ENCODE measurements around the gene DDX60. TPM values are rescaled to one million over a fixed set of nuclear protein-coding genes. Genes with fewer than 3 reads are reported as not detected.
"Not testable (repeated sequence)": the region's sequence is repeated elsewhere in the genome, so short reads cannot be mapped to it uniquely, and the experiment has no call there.

Gene DDX60
- total RNA-seq, 1 experiment from 2014 or later, result 6.3 TPM

DNA sequence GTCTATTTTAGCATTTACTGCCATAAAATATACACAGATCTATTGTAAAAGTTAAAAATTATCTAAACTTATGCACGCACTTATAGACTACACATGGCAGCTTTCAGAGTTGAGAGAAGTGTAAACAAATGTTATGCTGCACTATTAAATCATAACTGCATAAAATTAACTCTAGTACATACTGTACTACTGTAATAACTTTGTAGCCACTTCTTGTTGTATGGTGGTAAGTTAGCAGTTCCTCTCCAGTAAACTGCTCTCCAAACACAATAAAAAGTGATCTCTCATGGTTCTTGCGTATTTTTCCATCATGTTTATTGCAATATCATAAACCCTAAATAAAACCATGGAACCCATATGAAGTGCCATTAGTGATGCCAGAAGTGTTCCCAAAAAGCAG is 9.6 kb downstream of the DDX60 start:
- H3K36me3 ChIP-seq (ENCODE audit: low read depth, low read length), result no peaks in the 10 kb centered on the region
- H3K27ac ChIP-seq (ENCODE audit: low read length), result no peak overlapping the region
- no peaks in the 10 kb centered on the region for H3K9me3 ChIP-seq (ENCODE audit: low read length)
- H3K27me3 ChIP-seq (ENCODE audit: low read length), result no peaks in the 10 kb centered on the region
- peaks cover 11% of the 10 kb centered on the region for H3K4me1 ChIP-seq (ENCODE audit: insufficient read depth, low read length)
- BruUV-seq (replicated peaks), result no TSS peak
- intact Hi-C loops (cut with micrococcal nuclease), result no loop called here
- no peaks in the 10 kb centered on the region for H3K79me2 ChIP-seq (ENCODE audit: low read length)
- no peak overlapping the region for H3K4me3 ChIP-seq (ENCODE audit: low read length)
- H3K9ac ChIP-seq (ENCODE audit: low read length), result no peak overlapping the region
- H3K4me2 ChIP-seq (ENCODE audit: low read length), result no peak overlapping the region
- H3K9me2 ChIP-seq (replicated peaks; ENCODE audit: low read length), result no peaks in the 10 kb centered on the region; the same call in 1 of the 2 replicates
- DNase-seq (no peak), ATAC-seq (no peak)
- CTCF ChIA-PET, result no interaction called here
- TF ChIP-seq EZH2 (IDR thresholded peaks at IDR 0.05; ENCODE audit: low read length, unreplicated experiment) (no peak), EZH2phosphoT487 (IDR thresholded peaks at IDR 0.05; ENCODE audit: borderline replicate concordance, low read length) (no peak)
- TF ChIP-seq, protein P1, sequence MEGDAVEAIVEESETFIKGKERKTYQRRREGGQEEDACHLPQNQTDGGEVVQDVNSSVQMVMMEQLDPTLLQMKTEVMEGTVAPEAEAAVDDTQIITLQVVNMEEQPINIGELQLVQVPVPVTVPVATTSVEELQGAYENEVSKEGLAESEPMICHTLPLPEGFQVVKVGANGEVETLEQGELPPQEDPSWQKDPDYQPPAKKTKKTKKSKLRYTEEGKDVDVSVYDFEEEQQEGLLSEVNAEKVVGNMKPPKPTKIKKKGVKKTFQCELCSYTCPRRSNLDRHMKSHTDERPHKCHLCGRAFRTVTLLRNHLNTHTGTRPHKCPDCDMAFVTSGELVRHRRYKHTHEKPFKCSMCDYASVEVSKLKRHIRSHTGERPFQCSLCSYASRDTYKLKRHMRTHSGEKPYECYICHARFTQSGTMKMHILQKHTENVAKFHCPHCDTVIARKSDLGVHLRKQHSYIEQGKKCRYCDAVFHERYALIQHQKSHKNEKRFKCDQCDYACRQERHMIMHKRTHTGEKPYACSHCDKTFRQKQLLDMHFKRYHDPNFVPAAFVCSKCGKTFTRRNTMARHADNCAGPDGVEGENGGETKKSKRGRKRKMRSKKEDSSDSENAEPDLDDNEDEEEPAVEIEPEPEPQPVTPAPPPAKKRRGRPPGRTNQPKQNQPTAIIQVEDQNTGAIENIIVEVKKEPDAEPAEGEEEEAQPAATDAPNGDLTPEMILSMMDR (conservative IDR thresholded peaks at IDR 0.05; ENCODE audit: low read depth, low read length), result no peak
- POLR2A ChIA-PET (ENCODE audit: unreplicated experiment), result no interaction called here
- H4K20me1 ChIP-seq (ENCODE audit: low read length), result no peaks in the 10 kb centered on the region
- no peaks in the 10 kb centered on the region for H3F3A ChIP-seq (ENCODE audit: low read length, unreplicated experiment)
- H2AFZ ChIP-seq (ENCODE audit: low read length), result no peak overlapping the region

DNA sequence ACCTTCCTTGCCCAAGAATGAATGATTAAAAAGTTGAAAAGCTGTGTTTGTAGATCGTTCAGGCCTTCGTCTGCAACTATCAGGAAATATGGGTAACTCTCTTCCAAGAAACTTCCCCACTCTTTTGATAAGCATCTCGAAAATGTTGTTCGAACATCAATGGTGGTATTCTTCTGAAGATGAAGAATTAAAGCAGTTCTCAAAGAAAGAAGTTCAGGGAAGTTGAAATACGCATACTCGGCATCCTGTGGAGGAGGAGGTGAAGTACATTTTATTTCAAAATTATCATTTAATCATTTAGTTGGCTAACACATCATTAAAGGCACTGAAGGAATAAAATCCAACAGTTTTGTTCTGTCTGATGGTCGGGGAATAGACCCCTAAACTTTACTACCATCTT is 12.1 kb downstream of the DDX60 start:
- H3F3A ChIP-seq (ENCODE audit: low read length, unreplicated experiment), result no peaks in the 10 kb centered on the region
- no peak overlapping the region for H3K4me2 ChIP-seq (ENCODE audit: low read length)
- no peaks in the 10 kb centered on the region for H3K27me3 ChIP-seq (ENCODE audit: low read length)
- H3K9ac ChIP-seq (ENCODE audit: low read length), result no peak overlapping the region
- no peak overlapping the region for H3K27ac ChIP-seq (ENCODE audit: low read length)
- H4K20me1 ChIP-seq (ENCODE audit: low read length), result no peaks in the 10 kb centered on the region
- DNase-seq (no peak), ATAC-seq (no peak)
- BruUV-seq (replicated peaks), result no TSS peak
- ChIA-PET CTCF (interaction anchor here (0.7 kb wide), 1 partner anchor 160 kb away, joined by 4 read pairs; no protein-coding TSS in a partner anchor), POLR2A (ENCODE audit: unreplicated experiment) (no interaction called here)
- H3K4me3 ChIP-seq (ENCODE audit: low read length), result no peak overlapping the region
- H3K4me1 ChIP-seq (ENCODE audit: insufficient read depth, low read length), result peaks cover 11% of the 10 kb centered on the region
- no peaks in the 10 kb centered on the region for H3K9me2 ChIP-seq (replicated peaks; ENCODE audit: low read length)
- no peaks in the 10 kb centered on the region for H3K9me3 ChIP-seq (ENCODE audit: low read length)
- H3K79me2 ChIP-seq (ENCODE audit: low read length), result no peaks in the 10 kb centered on the region
- no peaks in the 10 kb centered on the region for H3K36me3 ChIP-seq (ENCODE audit: low read depth, low read length)
- intact Hi-C loops (cut with micrococcal nuclease), result no loop called here
- H2AFZ ChIP-seq (ENCODE audit: low read length), result no peak overlapping the region
- TF ChIP-seq EZH2 (IDR thresholded peaks at IDR 0.05; ENCODE audit: low read length, unreplicated experiment), result no peak
- TF ChIP-seq, protein P1 (conservative IDR thresholded peaks at IDR 0.05; ENCODE audit: low read depth, low read length), result no peak
- no peak for TF ChIP-seq EZH2phosphoT487 (IDR thresholded peaks at IDR 0.05; ENCODE audit: borderline replicate concordance, low read length)

DNA sequence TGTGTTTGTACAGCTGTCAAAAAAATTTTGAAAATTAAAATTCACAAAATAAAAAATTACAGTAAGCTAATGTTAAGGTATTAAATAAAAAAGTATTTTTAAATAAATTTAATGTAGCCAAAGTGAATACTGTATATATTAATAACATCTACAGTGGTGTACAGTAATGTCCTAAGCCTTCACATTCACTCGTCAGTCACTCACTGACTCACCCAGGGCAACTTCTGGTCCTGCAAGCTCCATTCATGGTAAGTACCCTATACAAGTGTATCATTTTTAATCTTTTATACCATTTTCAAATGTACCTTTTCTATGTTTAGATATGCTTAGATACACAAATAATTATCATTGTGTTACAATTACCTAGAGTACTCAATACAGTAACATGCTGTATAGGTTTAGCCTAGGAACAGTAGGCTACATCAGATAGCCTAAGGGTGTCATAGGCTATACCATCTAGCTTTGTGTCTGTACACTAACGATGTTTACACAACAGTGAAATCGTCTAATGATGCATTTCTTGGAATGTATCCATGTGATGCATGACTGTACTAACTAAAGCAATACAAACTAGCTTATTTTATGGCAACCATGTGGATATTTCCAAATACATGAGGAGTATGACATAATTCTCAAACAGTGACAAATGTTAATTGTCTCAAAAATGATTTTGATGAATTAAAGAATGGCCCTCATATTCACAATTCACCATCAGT is 13.7 kb downstream of the DDX60 start:
- Histone ChIP-seq H3F3A (ENCODE audit: low read length, unreplicated experiment) (no peaks in the 10 kb centered on the region), H3K9me2 (replicated peaks; ENCODE audit: low read length) (no peaks in the 10 kb centered on the region), H4K20me1 (ENCODE audit: low read length) (no peaks in the 10 kb centered on the region), H3K79me2 (ENCODE audit: low read length) (no peaks in the 10 kb centered on the region), H3K4me3 (ENCODE audit: low read length) (no peak overlapping the region), H3K27me3 (ENCODE audit: low read length) (no peaks in the 10 kb centered on the region), H3K4me1 (ENCODE audit: insufficient read depth, low read length) (peaks cover 11% of the 10 kb centered on the region), H3K27ac (ENCODE audit: low read length) (peak overlapping the region; percentile 50), H3K36me3 (ENCODE audit: low read depth, low read length) (no peaks in the 10 kb centered on the region), H2AFZ (ENCODE audit: low read length) (no peak overlapping the region), H3K9ac (ENCODE audit: low read length) (no peak overlapping the region), H3K9me3 (ENCODE audit: low read length) (no peaks in the 10 kb centered on the region), H3K4me2 (ENCODE audit: low read length) (peak overlapping the region; percentile 34; the same call in 1 of the 2 replicates)
- BruUV-seq (replicated peaks), result no TSS peak
- DNase-seq (peak; percentile 98), ATAC-seq (peak; percentile 99)
- POLR2A ChIA-PET (ENCODE audit: unreplicated experiment), result interaction anchor here (0.6 kb wide), 1 partner anchor 30 kb away, joined by 13 read pairs; no protein-coding TSS in a partner anchor
- intact Hi-C loops (cut with micrococcal nuclease), result no loop called here
- CTCF ChIA-PET, result interaction anchor here (0.7 kb wide), 1 partner anchor 1106 kb away, joined by 3 read pairs; no protein-coding TSS in a partner anchor
- TF ChIP-seq, protein P1 (conservative IDR thresholded peaks at IDR 0.05; ENCODE audit: low read depth, low read length), result no peak
- TF ChIP-seq EZH2 (IDR thresholded peaks at IDR 0.05; ENCODE audit: low read length, unreplicated experiment), result no peak
- no peak for TF ChIP-seq EZH2phosphoT487 (IDR thresholded peaks at IDR 0.05; ENCODE audit: borderline replicate concordance, low read length)

DNA sequence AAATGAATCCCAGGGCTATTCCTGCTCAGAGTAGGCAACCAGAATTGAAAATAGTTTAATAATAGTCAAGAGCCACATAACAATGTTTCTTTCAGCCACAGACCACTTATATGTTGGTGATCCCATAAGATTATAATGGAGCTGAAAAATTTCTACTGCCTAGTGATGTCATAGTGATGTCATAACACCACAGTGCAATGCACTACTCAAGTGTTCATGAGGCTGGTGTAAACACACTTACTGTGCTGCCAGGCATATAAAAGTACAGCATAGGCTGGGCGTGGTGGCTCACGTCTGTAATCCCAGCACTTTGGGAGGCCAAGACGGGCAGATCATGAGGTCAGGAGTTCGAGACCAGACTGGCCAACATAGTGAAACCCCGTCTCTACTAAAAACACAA is 15.1 kb downstream of the DDX60 start:
- DNase-seq; H3K9me3 ChIP-seq (ENCODE audit: low read length); intact Hi-C loops (cut with micrococcal nuclease); H3K27me3 ChIP-seq (ENCODE audit: low read length); BruUV-seq (replicated peaks); H3K4me2 ChIP-seq (ENCODE audit: low read length); H3K36me3 ChIP-seq (ENCODE audit: low read depth, low read length); H3K27ac ChIP-seq (ENCODE audit: low read length); CTCF ChIA-PET; H3K9ac ChIP-seq (ENCODE audit: low read length); H3K79me2 ChIP-seq (ENCODE audit: low read length); H2AFZ ChIP-seq (ENCODE audit: low read length); POLR2A ChIA-PET (ENCODE audit: unreplicated experiment); ATAC-seq; H3F3A ChIP-seq (ENCODE audit: low read length, unreplicated experiment); H3K4me3 ChIP-seq (ENCODE audit: low read length); H4K20me1 ChIP-seq (ENCODE audit: low read length); H3K9me2 ChIP-seq (replicated peaks; ENCODE audit: low read length): not testable (repeated sequence)
- H3K4me1 ChIP-seq (ENCODE audit: insufficient read depth, low read length), result peaks cover 11% of the 10 kb centered on the region

All from PC-3 (cell line).